ENCODE results near the gene CTCFL.

The CTCFL gene

DNA sequence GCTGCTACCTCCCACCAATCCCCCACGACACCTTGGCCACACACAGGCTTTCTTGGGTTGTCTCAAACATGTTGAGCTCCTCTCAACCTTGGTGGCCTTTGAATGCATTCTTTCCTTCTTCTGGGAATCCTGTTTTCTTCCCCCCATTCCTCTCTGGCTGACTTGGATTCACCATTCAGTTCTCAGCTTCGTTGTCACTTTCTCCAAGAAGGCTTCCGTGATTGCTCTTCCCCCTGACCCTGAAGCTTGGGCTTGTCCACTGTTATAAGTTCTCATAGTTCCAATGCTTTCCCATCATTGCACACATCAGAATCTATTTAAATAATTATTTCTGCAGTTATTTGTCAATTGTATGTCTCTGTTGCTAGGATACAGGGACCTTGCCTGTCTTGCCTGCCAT, 69.6 kb downstream of the CTCFL start:
- Mint-ChIP-seq H3K4me3 (no peak overlapping the region), H3K36me3 (ENCODE audit: low read depth) (no peaks in the 10 kb centered on the region), H3K9me3 (no peaks in the 10 kb centered on the region), H3K4me1 (ENCODE audit: low read depth) (peaks cover 12% of the 10 kb centered on the region), H3K27ac (no peak overlapping the region), H3K27me3 (ENCODE audit: low read depth) (peaks cover 15% of the 10 kb centered on the region)

DNA sequence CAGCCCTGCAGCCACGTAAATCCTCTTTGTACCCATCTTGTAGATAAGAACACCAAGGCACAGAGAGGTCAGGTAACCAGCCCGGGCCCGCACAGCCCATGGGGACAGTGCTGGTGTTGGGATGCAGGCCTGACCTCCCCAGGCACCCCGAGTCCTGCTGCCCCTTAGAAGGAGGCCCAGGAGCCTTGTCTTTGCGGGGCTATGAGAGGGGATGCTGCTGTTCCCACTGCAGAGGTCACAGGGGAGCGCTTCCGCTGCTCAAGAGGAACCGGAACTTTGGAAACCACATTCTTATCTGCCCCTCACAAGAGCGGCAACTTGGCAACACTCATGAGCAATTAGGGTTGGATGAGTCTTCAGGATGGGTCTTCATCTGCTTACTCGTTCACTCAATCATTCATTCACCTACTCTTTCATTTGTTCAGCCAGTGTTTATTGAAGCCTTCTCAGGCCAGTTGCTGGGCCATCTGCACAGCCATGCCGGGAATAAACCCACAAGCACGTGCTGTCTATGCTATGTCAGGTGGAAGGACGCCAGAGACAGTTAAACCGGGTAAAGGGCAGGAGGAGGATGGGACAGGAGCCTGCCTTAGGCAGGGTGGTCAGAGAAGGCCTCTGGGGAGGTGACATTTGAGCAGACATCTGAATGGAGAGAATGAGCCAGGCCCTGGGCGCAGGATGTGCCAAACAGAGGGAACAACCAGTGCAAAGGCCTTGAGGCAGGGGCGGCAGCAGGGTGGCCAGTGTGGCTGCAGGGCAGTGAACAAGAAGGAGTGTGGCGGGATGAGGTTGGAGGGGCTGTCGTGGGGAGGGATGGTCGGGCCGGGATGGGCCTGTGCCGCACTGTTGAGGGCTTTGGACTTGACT, 72.9 kb downstream of the CTCFL start:
- Mint-ChIP-seq H3K9me3 (no peaks in the 10 kb centered on the region), H3K36me3 (ENCODE audit: low read depth) (no peaks in the 10 kb centered on the region), H3K4me3 (no peak overlapping the region), H3K27ac (no peak overlapping the region), H3K27me3 (ENCODE audit: low read depth) (peaks cover 24% of the 10 kb centered on the region), H3K4me1 (ENCODE audit: low read depth) (peaks cover 20% of the 10 kb centered on the region)

DNA sequence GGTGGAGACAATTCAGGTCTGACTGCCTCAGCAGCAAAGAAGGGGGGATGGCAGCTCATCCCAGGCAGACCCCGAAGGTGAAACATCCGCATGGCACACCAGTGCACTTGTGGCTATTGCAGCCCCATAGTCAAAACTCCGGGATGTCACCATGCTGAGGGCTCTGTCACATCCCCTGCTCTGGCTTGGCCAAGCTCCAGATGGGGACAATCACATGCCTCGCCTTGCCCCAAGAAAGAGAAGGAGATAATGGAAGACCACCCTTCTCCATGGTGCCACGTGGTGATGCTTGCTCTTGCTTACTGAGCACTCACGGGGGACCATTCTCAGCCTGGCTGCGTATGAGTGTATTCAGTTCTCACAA, 73.5 kb downstream of the CTCFL start:
- Mint-ChIP-seq H3K27ac (no peak overlapping the region), H3K27me3 (ENCODE audit: low read depth) (peaks cover 25% of the 10 kb centered on the region)

DNA sequence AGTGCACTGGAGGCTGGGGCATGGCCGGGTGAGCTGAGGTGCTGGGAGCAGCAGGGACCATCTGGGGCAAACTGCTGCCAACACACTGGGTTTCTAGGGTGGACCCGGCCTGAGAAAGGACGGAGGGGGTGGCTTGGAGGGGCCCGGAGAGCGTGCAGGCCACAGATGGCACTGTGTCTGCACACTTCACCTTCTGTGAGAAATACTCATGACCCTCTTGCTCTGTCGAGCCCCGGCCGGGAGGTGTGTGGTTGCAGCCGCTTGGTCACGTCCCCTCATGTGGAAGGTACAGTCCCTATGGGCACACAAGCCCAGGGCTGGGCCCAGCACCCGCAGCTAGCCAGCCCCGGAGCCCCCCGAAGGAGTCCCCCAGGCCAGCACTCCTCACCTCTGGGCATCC, 74.0 kb downstream of the CTCFL start:
- H3K27ac Mint-ChIP-seq, result no peak overlapping the region
- peaks cover 20% of the 10 kb centered on the region for H3K4me1 Mint-ChIP-seq (ENCODE audit: low read depth)
- no peak overlapping the region for H3K4me3 Mint-ChIP-seq
- H3K9me3 Mint-ChIP-seq, result peaks cover 3% of the 10 kb centered on the region
- no peaks in the 10 kb centered on the region for H3K36me3 Mint-ChIP-seq (ENCODE audit: low read depth)
- peaks cover 27% of the 10 kb centered on the region for H3K27me3 Mint-ChIP-seq (ENCODE audit: low read depth)

More for the DNA sequence above, 73.5 kb downstream of the CTCFL start:
- Mint-ChIP-seq H3K4me1 (ENCODE audit: low read depth) (peaks cover 20% of the 10 kb centered on the region), H3K4me3 (no peak overlapping the region), H3K36me3 (ENCODE audit: low read depth) (no peaks in the 10 kb centered on the region), H3K9me3 (no peaks in the 10 kb centered on the region)

DNA sequence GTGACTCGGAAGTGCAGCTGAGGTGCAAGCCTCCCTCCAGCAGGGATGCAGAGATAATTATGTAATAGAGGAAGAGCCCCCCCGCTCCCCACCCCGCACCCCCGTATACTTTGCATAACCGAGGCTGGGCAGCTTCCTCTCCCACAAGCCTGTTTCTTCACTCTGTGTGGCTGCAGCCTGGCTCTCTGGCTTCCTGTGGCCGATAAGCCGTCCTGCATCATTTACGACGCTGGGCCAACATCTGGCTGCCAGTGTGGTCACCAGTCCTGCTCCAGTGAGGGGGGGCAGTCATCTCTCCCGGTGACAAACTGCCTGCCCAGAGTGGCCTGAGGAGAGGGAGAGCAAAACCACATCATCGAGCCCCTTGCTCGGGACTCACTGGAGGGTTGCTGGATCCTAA, 74.5 kb downstream of the CTCFL start:
- H3K4me1 Mint-ChIP-seq (ENCODE audit: low read depth), result peaks cover 20% of the 10 kb centered on the region

DNA sequence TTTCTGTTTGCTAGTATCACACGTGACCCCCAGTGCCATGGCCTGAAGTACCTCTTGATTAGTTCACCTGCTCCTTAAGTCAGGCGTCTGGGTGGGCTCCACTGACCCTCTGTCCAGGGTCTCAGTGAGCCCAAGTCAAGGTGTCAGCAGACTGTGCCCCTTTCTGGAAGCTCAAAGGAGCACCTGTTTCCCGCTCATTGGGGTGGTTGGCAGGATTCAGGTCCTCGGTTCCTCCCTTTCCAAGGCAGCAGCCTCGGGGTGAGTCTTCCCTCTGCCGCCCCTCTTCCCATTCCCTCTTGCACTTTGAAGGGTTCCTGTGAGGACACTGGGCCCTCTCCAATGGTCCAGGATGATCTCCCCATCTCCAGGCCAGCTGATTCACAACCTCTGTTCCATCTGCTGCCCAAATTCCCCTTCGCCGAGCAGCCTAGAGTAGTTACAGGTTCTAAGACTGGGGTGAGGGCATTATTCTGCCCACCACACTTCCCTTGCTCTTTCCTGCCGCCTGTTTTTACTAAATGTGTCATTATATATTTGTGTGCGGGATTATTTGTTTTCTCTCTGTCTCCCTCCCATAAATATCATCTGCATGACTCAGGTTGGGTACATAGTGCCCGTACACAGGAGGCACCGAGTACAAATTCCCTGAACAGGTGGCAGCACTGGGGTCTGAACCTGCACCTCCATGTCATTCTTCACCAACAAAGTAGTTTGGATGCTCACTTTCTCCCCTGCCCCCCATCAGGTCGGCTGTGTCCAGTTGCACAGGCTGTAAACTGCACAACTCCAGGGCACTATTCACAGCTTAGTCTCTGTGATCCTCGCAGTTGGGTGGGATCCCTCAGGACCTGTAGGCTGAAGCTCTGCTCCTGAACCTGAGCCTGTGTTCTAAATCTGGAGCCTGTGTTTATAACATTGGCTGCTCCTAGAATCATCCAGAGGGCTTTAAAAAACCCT, 75.3 kb downstream of the CTCFL start:
- H3K27ac Mint-ChIP-seq, result no peak overlapping the region
- H3K4me1 Mint-ChIP-seq (ENCODE audit: low read depth), result peaks cover 20% of the 10 kb centered on the region
- H3K36me3 Mint-ChIP-seq (ENCODE audit: low read depth), result no peaks in the 10 kb centered on the region
- peaks cover 8% of the 10 kb centered on the region for H3K9me3 Mint-ChIP-seq
- no peak overlapping the region for H3K4me3 Mint-ChIP-seq
- H3K27me3 Mint-ChIP-seq (ENCODE audit: low read depth), result peaks cover 33% of the 10 kb centered on the region

More for the DNA sequence above, 74.5 kb downstream of the CTCFL start:
- Mint-ChIP-seq H3K4me3 (no peak overlapping the region), H3K27ac (no peak overlapping the region), H3K27me3 (ENCODE audit: low read depth) (peaks cover 32% of the 10 kb centered on the region), H3K36me3 (ENCODE audit: low read depth) (no peaks in the 10 kb centered on the region), H3K9me3 (peaks cover 6% of the 10 kb centered on the region)

DNA sequence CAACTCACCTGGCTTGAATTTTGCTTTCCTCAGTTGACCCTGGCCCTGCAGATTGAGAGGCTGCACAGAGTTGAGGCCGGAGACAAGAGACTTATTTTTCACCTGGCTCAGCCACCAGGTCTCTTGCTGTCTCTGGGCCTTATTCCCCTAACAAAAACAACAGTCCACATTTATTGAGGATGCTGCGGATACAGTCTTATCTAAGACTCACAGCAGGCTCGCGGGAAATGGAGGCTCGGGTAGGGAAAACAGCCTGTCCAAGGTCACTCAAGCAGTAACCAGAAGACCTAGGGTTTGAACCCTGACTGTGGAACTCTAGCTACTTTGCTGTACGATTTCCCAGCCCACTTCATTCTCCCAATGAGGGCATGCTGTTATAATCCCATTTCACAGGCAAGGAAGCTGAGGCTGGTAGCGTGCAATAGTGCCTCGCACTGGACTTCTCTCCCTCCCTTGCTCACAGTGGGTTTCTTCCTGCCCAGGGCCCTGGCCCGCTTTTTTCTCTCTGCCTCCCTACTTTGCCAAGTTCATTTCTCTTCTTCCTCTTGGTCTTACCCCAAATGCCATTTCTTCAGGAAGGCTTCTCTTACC, 76.1 kb downstream of the CTCFL start:
- Mint-ChIP-seq H3K27me3 (ENCODE audit: low read depth) (peaks cover 28% of the 10 kb centered on the region), H3K27ac (no peak overlapping the region), H3K36me3 (ENCODE audit: low read depth) (no peaks in the 10 kb centered on the region), H3K9me3 (peaks cover 8% of the 10 kb centered on the region), H3K4me3 (no peak overlapping the region), H3K4me1 (ENCODE audit: low read depth) (peaks cover 20% of the 10 kb centered on the region)

Measured in T-helper 1 cell treated with Interleukin-12 subunit alpha and Interleukin-12 subunit beta and Interleukin-4 antibody, amounts not matched to agents 30 μg/mL and 1 μg/mL, for 36 hours (primary cell).